ENCODE measurements around the gene ARHGAP6. TPM values are rescaled to one million over a fixed set of nuclear protein-coding genes. Genes with fewer than 3 reads are reported as not detected.

Gene ARHGAP6
- total RNA-seq, 6 experiments from 2014 or later: 0.51 to 1.0 (median 0.69) TPM

- no peak for DNase-seq
- no peaks in the 10 kb centered on the region for H3K36me3 Mint-ChIP-seq (ENCODE audit: low read depth)
- H3K27me3 Mint-ChIP-seq (ENCODE audit: insufficient read depth): peaks cover 3% of the 10 kb centered on the region; the same call in 1 of the 2 replicates
- TF ChIP-seq CTCF (IDR thresholded peaks at IDR 0.05): no peak
- no peak overlapping the region for H3K27ac Mint-ChIP-seq
- H3K9me3 Mint-ChIP-seq: no peaks in the 10 kb centered on the region
- peaks cover under 1% of the 10 kb centered on the region for H3K4me1 Mint-ChIP-seq (ENCODE audit: low read depth)
- H3K4me3 Mint-ChIP-seq: no peak overlapping the region
These were observed 125.0 kb downstream of the ARHGAP6 start for GRCh38 chrX:11540532-11541377.

GRCh38 chrX:11537141-11537540 lies 128.6 kb downstream of the ARHGAP6 start:
- no peaks in the 10 kb centered on the region for H3K9me3 Mint-ChIP-seq
- TF ChIP-seq CTCF (IDR thresholded peaks at IDR 0.05): no peak
- H3K4me3 Mint-ChIP-seq: no peak overlapping the region
- no peak for DNase-seq
- H3K36me3 Mint-ChIP-seq (ENCODE audit: low read depth): no peaks in the 10 kb centered on the region
- no peak overlapping the region for H3K27ac Mint-ChIP-seq
- H3K4me1 Mint-ChIP-seq (ENCODE audit: low read depth): peaks cover 18% of the 10 kb centered on the region
- peaks cover 3% of the 10 kb centered on the region for H3K27me3 Mint-ChIP-seq (ENCODE audit: insufficient read depth)

- DNase-seq: no peak
- no peak for TF ChIP-seq CTCF (IDR thresholded peaks at IDR 0.05)
- Mint-ChIP-seq H3K4me3 (no peak overlapping the region), H3K27me3 (ENCODE audit: insufficient read depth) (no peaks in the 10 kb centered on the region; the same call in 1 of the 2 replicates), H3K36me3 (ENCODE audit: low read depth) (no peaks in the 10 kb centered on the region), H3K4me1 (ENCODE audit: low read depth) (peaks cover 29% of the 10 kb centered on the region), H3K9me3 (no peaks in the 10 kb centered on the region), H3K27ac (peak overlapping the region; percentile 36; the same call in 1 of the 2 replicates)
These were observed 130.4 kb downstream of the ARHGAP6 start for GRCh38 chrX:11535156-11535919.

- H3K27me3 Mint-ChIP-seq (ENCODE audit: insufficient read depth): no peaks in the 10 kb centered on the region; the same call in 1 of the 2 replicates
- peaks cover 31% of the 10 kb centered on the region for H3K4me1 Mint-ChIP-seq (ENCODE audit: low read depth)
- no peaks in the 10 kb centered on the region for H3K9me3 Mint-ChIP-seq
- H3K36me3 Mint-ChIP-seq (ENCODE audit: low read depth): no peaks in the 10 kb centered on the region
- peak; percentile 72 for DNase-seq
- no peak overlapping the region for H3K27ac Mint-ChIP-seq
- TF ChIP-seq CTCF (IDR thresholded peaks at IDR 0.05): peak; percentile 91
- H3K4me3 Mint-ChIP-seq: no peak overlapping the region
These were observed 132.5 kb downstream of the ARHGAP6 start for GRCh38 chrX:11533199-11533651.

- Mint-ChIP-seq H3K9me3 (no peaks in the 10 kb centered on the region), H3K4me1 (ENCODE audit: low read depth) (peaks cover 31% of the 10 kb centered on the region), H3K27me3 (ENCODE audit: insufficient read depth) (no peaks in the 10 kb centered on the region; the same call in 1 of the 2 replicates), H3K36me3 (ENCODE audit: low read depth) (no peaks in the 10 kb centered on the region), H3K27ac (no peak overlapping the region), H3K4me3 (no peak overlapping the region)
- TF ChIP-seq CTCF (IDR thresholded peaks at IDR 0.05): no peak
- no peak for DNase-seq
These were observed 133.2 kb downstream of the ARHGAP6 start for GRCh38 chrX:11532291-11533078.

Measured in HFFc6 (cell line).